Peyer's patch (tissue), 4 donors: ENCODE measurements around the gene TCP10L.

ENCODE experiments used
- CTCF ChIP-seq, 6 experiments: fragments of 450-650 bp in 4 of 6; fragments of 200-600 bp in 2 of 6; sonication (generic) in 1 of 6; IDR thresholded peaks; one replicate each; pipeline ENCODE4 v1.5.1; 2017 to 2019; ENCODE audit warnings: antibody characterized with exemption in 6 of 6, mild to moderate bottlenecking in 3 of 6, moderate library complexity in 1 of 6
- POLR2A ChIP-seq, 2 donors: fragments of 450-650 bp; IDR thresholded peaks; one replicate each; pipeline ENCODE4 v1.5.1; 2017; ENCODE audit warnings: antibody characterized with exemption in 2 of 2, mild to moderate bottlenecking in 2 of 2, moderate library complexity in 2 of 2

- TF ChIP-seq POLR2A (IDR thresholded peaks at IDR 0.05): no peak
- TF ChIP-seq CTCF (IDR thresholded peaks at IDR 0.05): no peak
Measured at GRCh38 chr21:32587120-32587519, 1.8 kb upstream of the TCP10L start.
